ENCODE data around the gene PRR27.

- TF ChIP-seq CTCF (IDR thresholded peaks at IDR 0.05): no peak
- TF ChIP-seq EZH2 (IDR thresholded peaks at IDR 0.05): no peak
- no peak for TF ChIP-seq EZH2phosphoT487 (IDR thresholded peaks at IDR 0.05)
Observed at GRCh38 chr4:70138751-70139150, 15.3 kb upstream of the PRR27 start.
